K562 (cell line): Measurements from ENCODE around the gene RNF166. TPM values are rescaled to one million over a fixed set of nuclear protein-coding genes. Genes with fewer than 3 reads are reported as not detected.

Source experiments
- ATAC-seq: fragments of 200-7000 bp; cut with Tn5 transposase; 3 replicates; pipeline ENCODE4 v1.9.1; 2020; ENCODE audit warnings: moderate library complexity
- BruUV-seq: library from RNA; stranded (reverse); fragments of 400-500 nt; replicated peaks from 2 replicates; lab custom pipeline; 2021; lab: Mats Ljungman, UMichigan
- CTCF ChIA-PET: fragments of 300-600 bp; formaldehyde crosslinking; extraction: SDS; loops from one replicate; lab custom pipeline; 2021; ENCODE audit warnings: low intra/inter-chr PET ratio; lab: Yijun Ruan, JAX
- POLR2A ChIA-PET: fragments of 300-600, 350-650 bp; sonication (Branson Sonifier 250); formaldehyde crosslinking; extraction: SDS; loops from one replicate; lab custom pipeline; 2021; ENCODE audit warnings: antibody characterized with exemption, inconsistent platforms; lab: Yijun Ruan, JAX
- DNase-seq, 4 experiments: peaks; one replicate each; pipeline versions ENCODE4 v3.0.0 to v3.0.0-alpha.2; 2011 to 2018; ENCODE audit warnings: low spot score in 3 of 4, mixed read lengths in 3 of 4; ENCODE audit errors: extremely low read depth in 1 of 4
- FAIRE-seq: peaks from 2 replicates; lab custom pipeline; 2011; peaks lifted over from hg19 to GRCh38; lab: Jason Lieb, UNC
- H2AFZ ChIP-seq: 2 replicates; pipeline ENCODE4 v1.6.0; 2011; ENCODE audit warnings: low read depth, low read length, control low read depth, inconsistent platforms
- H3K27ac ChIP-seq: fragments of 200-600 bp; 3 replicates; pipeline ENCODE4 v1.8.0; 2011; ENCODE audit warnings: low read depth, mild to moderate bottlenecking, control low read depth, inconsistent platforms, low read length, moderate library complexity, mixed read lengths; ENCODE audit errors: extremely low read depth
- H3K27me3 ChIP-seq, 2 experiments: fragments of 300-600 bp in 1 of 2; 2 replicates in 1 of 2; 3 replicates in 1 of 2; pipeline versions ENCODE4 v1.6.0 to v1.8.0; 2011; ENCODE audit warnings: inconsistent platforms in 2 of 2, low read length in 2 of 2, mild to moderate bottlenecking in 1 of 2, mixed read lengths in 1 of 2, moderate library complexity in 1 of 2; ENCODE audit not compliant: control insufficient read depth in 2 of 2, insufficient read depth in 2 of 2
- H3K36me3 ChIP-seq: fragments of 300-600 bp; 3 replicates; pipeline ENCODE4 v1.8.0; 2011; ENCODE audit warnings: mild to moderate bottlenecking, low read length, inconsistent platforms; ENCODE audit not compliant: control insufficient read depth, insufficient read depth
- H3K4me1 ChIP-seq, 2 experiments: fragments of 200-600 bp in 1 of 2; replicated peaks in 1 of 2; 2 replicates in 1 of 2; 3 replicates in 1 of 2; pipeline versions ENCODE4 v1.5.1 to v1.8.0; 2011; ENCODE audit warnings: inconsistent platforms in 2 of 2, low read length in 2 of 2, mild to moderate bottlenecking in 1 of 2, mixed read lengths in 1 of 2, moderate library complexity in 1 of 2; ENCODE audit not compliant: control insufficient read depth in 2 of 2, insufficient read depth in 2 of 2
- H3K4me2 ChIP-seq: 2 replicates; pipeline ENCODE4 v1.6.1; 2011; ENCODE audit warnings: low read length, control low read depth, inconsistent platforms, mixed read lengths; ENCODE audit not compliant: insufficient read depth
- H3K4me3 ChIP-seq: fragments of 200-600 bp; sonication (generic), shearing (Covaris generic); 2 replicates; pipeline ENCODE4 v1.5.1; 2016; ENCODE audit warnings: control low read depth, inconsistent platforms
- H3K79me2 ChIP-seq: fragments of 200-600 bp; 3 replicates; pipeline ENCODE4 v1.8.0; 2011; ENCODE audit warnings: low read length, inconsistent platforms; ENCODE audit not compliant: control insufficient read depth, insufficient read depth
- H3K9ac ChIP-seq, 2 experiments: 2 replicates each; pipeline versions ENCODE4 v1.6.0 to v1.6.1; 2011; ENCODE audit warnings: low read depth in 2 of 2, low read length in 2 of 2, control low read depth in 1 of 2, inconsistent platforms in 1 of 2, mild to moderate bottlenecking in 1 of 2, mixed read lengths in 1 of 2; ENCODE audit not compliant: insufficient read depth in 1 of 2
- H3K9me1 ChIP-seq: one replicate; pipeline ENCODE4 v1.6.0; 2011; ENCODE audit warnings: inconsistent platforms, mild to moderate bottlenecking, low read length, moderate library complexity; ENCODE audit not compliant: control insufficient read depth, insufficient read depth
- H3K9me3 ChIP-seq: replicated peaks from 2 replicates; pipeline ENCODE4 v1.5.1; 2011; ENCODE audit warnings: low read depth, low read length, inconsistent platforms; ENCODE audit not compliant: control insufficient read depth, insufficient read depth
- H4K20me1 ChIP-seq: replicated peaks from 2 replicates; pipeline ENCODE4 v1.6.1; 2011; ENCODE audit warnings: low read length, inconsistent platforms, mixed read lengths; ENCODE audit not compliant: control insufficient read depth, insufficient read depth
- ARID2 ChIP-seq: fragments of 450-650 bp; IDR thresholded peaks from 2 replicates; pipeline ENCODE4 v1.6.1; 2017; ENCODE audit warnings: antibody characterized with exemption, mild to moderate bottlenecking
- BACH1 ChIP-seq: fragments of 200-800 bp; sonication (Bioruptor generic); IDR thresholded peaks from 2 replicates; pipeline ENCODE4 v1.6.1; 2016; ENCODE audit warnings: missing genetic modification characterization, missing compliant biosample characterization
- ETS2 ChIP-seq: IDR thresholded peaks from 2 replicates; pipeline ENCODE4 v1.6.1; 2016; ENCODE audit warnings: borderline replicate concordance, missing genetic modification characterization, mild to moderate bottlenecking, moderate library complexity, missing compliant biosample characterization; ENCODE audit not compliant: poor library complexity, severe bottlenecking
- FIP1L1 ChIP-seq: fragments of 200-400 bp; formaldehyde crosslinking; IDR thresholded peaks from 2 replicates; pipeline ENCODE4 v1.6.1; 2018; ENCODE audit warnings: mild to moderate bottlenecking, low read depth, low read length; ENCODE audit not compliant: poor library complexity, severe bottlenecking
- KDM4B ChIP-seq, 2 experiments: fragments of 450-650 bp in 1 of 2; sonication (generic) in 1 of 2; IDR thresholded peaks; 2 replicates each; pipeline ENCODE4 v1.6.1; 2016 to 2017; ENCODE audit warnings: borderline replicate concordance in 2 of 2, antibody characterized with exemption in 1 of 2, low read depth in 1 of 2, mild to moderate bottlenecking in 1 of 2
- MTA1 ChIP-seq: fragments of 450-650 bp; IDR thresholded peaks from 2 replicates; pipeline ENCODE4 v1.6.1; 2017; ENCODE audit warnings: borderline replicate concordance
- MYNN ChIP-seq, 2 experiments: sonication (generic); formaldehyde crosslinking in 1 of 2; IDR thresholded peaks; 2 replicates each; pipeline versions ENCODE4 v1.5.0 to v1.6.1; 2016 to 2020; ENCODE audit warnings: antibody characterized with exemption in 1 of 2, missing genetic modification reagents in 1 of 2
- POLR2G ChIP-seq: fragments of 200-400 bp; formaldehyde crosslinking; IDR thresholded peaks from 2 replicates; pipeline ENCODE4 v1.6.1; 2017; ENCODE audit warnings: low read depth, mild to moderate bottlenecking, antibody characterized with exemption, low read length, moderate library complexity
- PRPF4 ChIP-seq: fragments of 200-400 bp; formaldehyde crosslinking; IDR thresholded peaks from one replicate; pipeline ENCODE4 v1.6.1; 2017; ENCODE audit warnings: low read length, low read depth, mild to moderate bottlenecking; ENCODE audit not compliant: insufficient read depth, poor library complexity, severe bottlenecking
- XRCC4 ChIP-seq: IDR thresholded peaks from one replicate; pipeline ENCODE4 v1.6.1; 2011; ENCODE audit not compliant: insufficient read depth, insufficient read length; ENCODE audit errors: extremely low read depth
- ZKSCAN3 ChIP-seq: fragments of 250-450 bp; sonication (Bioruptor Pico); IDR thresholded peaks from 2 replicates; pipeline ENCODE4 v1.4.0; 2020
- ZNF253 ChIP-seq: fragments of 250-450 bp; sonication (Bioruptor Pico); conservative IDR thresholded peaks from 2 replicates; pipeline ENCODE4 v1.6.1; 2021; ENCODE audit warnings: mild to moderate bottlenecking
- ZNF3 ChIP-seq: fragments of 250-450 bp; sonication (Bioruptor Pico); IDR thresholded peaks from 2 replicates; pipeline ENCODE4 v1.5.0; 2021; ENCODE audit warnings: mild to moderate bottlenecking, moderate library complexity
- ZZZ3 ChIP-seq: fragments of 450-650 bp; IDR thresholded peaks from 2 replicates; pipeline ENCODE4 v1.6.1; 2016; ENCODE audit warnings: antibody characterized with exemption, mild to moderate bottlenecking, moderate library complexity
- WGBS: fragments of 100-300 bp; shearing (Covaris generic); methylation state at CpG from one replicate; pipeline ENCODE4 v1.1.6; 2016; ENCODE audit warnings: low coverage, mixed read lengths; ENCODE audit not compliant: insufficient coverage; ENCODE audit errors: missing lambda C conversion rate; 5-methylcytosine and 5-hydroxymethylcytosine counted together
- in situ Hi-C: fragments of 300-500 bp; cut with MboI; formaldehyde crosslinking; loops from 4 replicates; pipeline ENCODE4 v1.15.0; 2018; ENCODE audit warnings: inconsistent platforms, mixed read lengths
- intact Hi-C: fragments of 100-400 bp; cut with micrococcal nuclease; formaldehyde crosslinking; loops from 2 replicates; pipeline ENCODE4 v1.14.2; 2022
- polyA plus RNA-seq, 8 experiments: library from polyadenylated mRNA; depleted of rRNA in 4 of 8; stranded (reverse) in 5 of 8; unstranded in 3 of 8; fragments of >200 nt; fragmentation: Nextera tagmentation in 2 of 8; fragmentation: Illumina TruSeq in 1 of 8; extraction: Ambion mirVana in 2 of 8; extraction: Trizol in 1 of 8; gene quantifications; 2 replicates each; pipeline versions ENCODE4 v1.2.1 to v1.2.3, GENCODE V29; 2011 to 2014; ENCODE audit warnings: inconsistent platforms in 1 of 8, missing spikeins in 1 of 8
- total RNA-seq, 7 experiments: library from RNA; depleted of rRNA in 6 of 7; stranded (reverse); fragments of >200 nt in 6 of 7; fragmentation: Illumina TruSeq in 2 of 7; extraction: Trizol in 2 of 7; gene quantifications; 2 replicates each; pipeline versions ENCODE4 v1.2.1 to v1.2.3, GENCODE V29; 2011 to 2021; ENCODE audit warnings: low replicate concordance in 1 of 7
- TF ChIP-seq, protein P1 (sequence below): sonication (generic); formaldehyde crosslinking; IDR thresholded peaks from 2 replicates; pipeline ENCODE4 v1.8.0; 2023; ENCODE audit warnings: mild to moderate bottlenecking, missing genetic modification reagents
- TF ChIP-seq, protein P2 (sequence below): fragments of 450-650 bp; IDR thresholded peaks from 2 replicates; pipeline ENCODE4 v1.6.1; 2017; ENCODE audit warnings: antibody characterized with exemption, mild to moderate bottlenecking

Gene RNF166
- total and polyA plus RNA-seq, 9 of the 15 experiments (the other 6 are each of a cell fraction or from before 2014, with no cell fraction given) = 0.56 to 60.3 (median 19.5) TPM

DNA sequence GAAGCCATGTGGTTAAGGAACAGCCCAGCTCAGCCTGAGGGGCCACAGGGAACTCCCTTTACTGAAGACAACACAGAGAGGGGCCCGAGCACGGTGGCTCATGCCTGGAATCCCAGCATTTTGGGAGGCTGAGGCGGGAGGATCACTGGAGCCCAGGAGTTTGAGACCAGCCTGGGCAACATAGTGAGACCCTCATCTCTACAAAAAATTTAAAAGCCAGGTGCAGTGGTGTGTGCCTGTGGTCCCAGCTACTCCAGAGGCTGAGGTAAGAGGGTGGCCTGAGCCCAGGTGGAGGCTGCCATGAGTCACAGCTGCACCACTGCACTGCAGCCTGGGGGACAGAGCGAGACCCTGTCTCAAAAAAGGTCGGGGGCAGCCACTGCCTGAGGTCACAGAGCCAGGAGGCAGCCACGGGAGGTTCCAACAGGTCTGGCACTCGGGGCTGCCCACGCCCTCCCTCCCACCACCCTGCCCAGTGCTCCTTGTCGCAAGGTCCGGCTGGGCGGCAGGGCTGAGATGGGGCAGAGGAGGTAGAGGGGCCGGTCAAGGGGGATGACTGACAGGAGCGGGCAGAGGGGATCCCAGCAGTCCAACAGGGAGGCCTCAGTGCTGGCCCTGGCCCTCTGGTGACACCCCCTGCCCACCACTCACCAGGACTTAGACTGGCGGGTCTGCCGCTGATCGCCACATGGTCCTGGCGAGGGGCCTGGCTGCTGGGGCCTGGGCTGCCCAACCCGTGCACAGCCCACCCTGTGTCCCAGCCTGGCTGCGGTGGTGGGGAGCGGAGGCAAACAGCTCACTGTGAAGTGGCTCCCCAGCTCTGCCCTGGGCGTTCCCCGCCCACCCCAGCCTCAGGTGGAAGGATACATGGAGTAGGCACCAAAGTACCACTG lies 58.8 kb downstream of the RNF166 start:
- no peak for DNase-seq
- POLR2A ChIA-PET = interaction anchor here (0.6 to 0.7 kb wide), 2 partner anchors 9 to 567 kb away, joined by 3 read pairs; partner anchors contain the start of gene IL17C
- peaks cover 8% of the 10 kb centered on the region; the same call in 1 of the 2 replicates for H4K20me1 ChIP-seq
- H3K36me3 ChIP-seq = peaks cover 47% of the 10 kb centered on the region; the same call in 2 of the 3 replicates
- H3K9ac ChIP-seq = peak overlapping the region in 1 of 2 experiments; percentile 66; a peak in 2 of 4 replicates
- no TSS peak for BruUV-seq
- CTCF ChIA-PET = no interaction called here
- 90% methylated on average over 22 of the region's 22 CpGs for WGBS
- in situ Hi-C loops = no loop called here
- no peak for ATAC-seq
- H3K79me2 ChIP-seq = peaks cover 33% of the 10 kb centered on the region
- intact Hi-C loops = no loop called here
- H3K4me3 ChIP-seq = no peak overlapping the region
- no peak for FAIRE-seq
- no peaks in the 10 kb centered on the region for H3K9me1 ChIP-seq
- no peaks in the 10 kb centered on the region for H3K9me3 ChIP-seq
- no peak overlapping the region for H3K27ac ChIP-seq
- H3K27me3 ChIP-seq = no peaks in the 10 kb centered on the region
- H3K4me2 ChIP-seq = no peak overlapping the region
- no peak overlapping the region for H2AFZ ChIP-seq
- peaks cover 11 to 82% of the 10 kb centered on the region in 2 experiments; a peak in 4 of 5 replicates for H3K4me1 ChIP-seq
- TF ChIP-seq, protein P1, sequence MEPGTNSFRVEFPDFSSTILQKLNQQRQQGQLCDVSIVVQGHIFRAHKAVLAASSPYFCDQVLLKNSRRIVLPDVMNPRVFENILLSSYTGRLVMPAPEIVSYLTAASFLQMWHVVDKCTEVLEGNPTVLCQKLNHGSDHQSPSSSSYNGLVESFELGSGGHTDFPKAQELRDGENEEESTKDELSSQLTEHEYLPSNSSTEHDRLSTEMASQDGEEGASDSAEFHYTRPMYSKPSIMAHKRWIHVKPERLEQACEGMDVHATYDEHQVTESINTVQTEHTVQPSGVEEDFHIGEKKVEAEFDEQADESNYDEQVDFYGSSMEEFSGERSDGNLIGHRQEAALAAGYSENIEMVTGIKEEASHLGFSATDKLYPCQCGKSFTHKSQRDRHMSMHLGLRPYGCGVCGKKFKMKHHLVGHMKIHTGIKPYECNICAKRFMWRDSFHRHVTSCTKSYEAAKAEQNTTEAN = no peak
- TF ChIP-seq ZKSCAN3 (CRISPR knock-in tag) (no peak), ETS2 (no peak), MTA1 (no peak), BACH1 (tag) (no peak), FIP1L1 (peak; percentile 38), PRPF4 (no peak), ZNF253 (no peak), ARID2 (no peak), XRCC4 (no peak), ZNF3 (CRISPR knock-in tag) (no peak), KDM4B (IDR thresholded peaks at IDR 0.05; ENCODE audit: borderline replicate concordance in 2 of 2, low read depth in 1 of 2) (no peak), MYNN (IDR thresholded peaks at IDR 0.05) (no peak), MYNN (CRISPR knock-in tag; IDR thresholded peaks at IDR 0.05) (no peak), ZZZ3 (no peak), POLR2G (peak; percentile 65)
- TF ChIP-seq, protein P2, sequence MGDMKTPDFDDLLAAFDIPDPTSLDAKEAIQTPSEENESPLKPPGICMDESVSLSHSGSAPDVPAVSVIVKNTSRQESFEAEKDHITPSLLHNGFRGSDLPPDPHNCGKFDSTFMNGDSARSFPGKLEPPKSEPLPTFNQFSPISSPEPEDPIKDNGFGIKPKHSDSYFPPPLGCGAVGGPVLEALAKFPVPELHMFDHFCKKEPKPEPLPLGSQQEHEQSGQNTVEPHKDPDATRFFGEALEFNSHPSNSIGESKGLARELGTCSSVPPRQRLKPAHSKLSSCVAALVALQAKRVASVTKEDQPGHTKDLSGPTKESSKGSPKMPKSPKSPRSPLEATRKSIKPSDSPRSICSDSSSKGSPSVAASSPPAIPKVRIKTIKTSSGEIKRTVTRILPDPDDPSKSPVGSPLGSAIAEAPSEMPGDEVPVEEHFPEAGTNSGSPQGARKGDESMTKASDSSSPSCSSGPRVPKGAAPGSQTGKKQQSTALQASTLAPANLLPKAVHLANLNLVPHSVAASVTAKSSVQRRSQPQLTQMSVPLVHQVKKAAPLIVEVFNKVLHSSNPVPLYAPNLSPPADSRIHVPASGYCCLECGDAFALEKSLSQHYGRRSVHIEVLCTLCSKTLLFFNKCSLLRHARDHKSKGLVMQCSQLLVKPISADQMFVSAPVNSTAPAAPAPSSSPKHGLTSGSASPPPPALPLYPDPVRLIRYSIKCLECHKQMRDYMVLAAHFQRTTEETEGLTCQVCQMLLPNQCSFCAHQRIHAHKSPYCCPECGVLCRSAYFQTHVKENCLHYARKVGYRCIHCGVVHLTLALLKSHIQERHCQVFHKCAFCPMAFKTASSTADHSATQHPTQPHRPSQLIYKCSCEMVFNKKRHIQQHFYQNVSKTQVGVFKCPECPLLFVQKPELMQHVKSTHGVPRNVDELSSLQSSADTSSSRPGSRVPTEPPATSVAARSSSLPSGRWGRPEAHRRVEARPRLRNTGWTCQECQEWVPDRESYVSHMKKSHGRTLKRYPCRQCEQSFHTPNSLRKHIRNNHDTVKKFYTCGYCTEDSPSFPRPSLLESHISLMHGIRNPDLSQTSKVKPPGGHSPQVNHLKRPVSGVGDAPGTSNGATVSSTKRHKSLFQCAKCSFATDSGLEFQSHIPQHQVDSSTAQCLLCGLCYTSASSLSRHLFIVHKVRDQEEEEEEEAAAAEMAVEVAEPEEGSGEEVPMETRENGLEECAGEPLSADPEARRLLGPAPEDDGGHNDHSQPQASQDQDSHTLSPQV = no peak
